ELR (cell line): Measurements from ENCODE around the gene SAPCD1.

ENCODE experiments used
- DNase-seq: peaks from one replicate; pipeline ENCODE4 v3.0.0-alpha.2; 2015; ENCODE audit warnings: low read depth

Gene SAPCD1

GRCh38 chr6:31762356-31762755 is at the start of gene SAPCD1:
Gene SAPCD1 (plus strand): TSS chr6:31762656. CDS start chr6:31763055, 399 bp downstream.
- DNase-seq, result no peak

- DNase-seq, result no peak
Observed at GRCh38 chr6:31713465-31713864, 49.0 kb upstream of the SAPCD1 start.

- DNase-seq, result no peak
Observed at GRCh38 chr6:31713991-31714684, 48.3 kb upstream of the SAPCD1 start.

- no peak for DNase-seq
Observed at GRCh38 chr6:31715022-31715958, 47.2 kb upstream of the SAPCD1 start, which contains the start of gene LY6G6D. Gene LY6G6D (plus strand): TSS chr6:31715348. CDS start chr6:31715356, 8 bp downstream.

GRCh38 chr6:31717499-31718222 is 44.8 kb upstream of the SAPCD1 start:
- DNase-seq, result no peak

- no peak for DNase-seq
Observed at GRCh38 chr6:31718265-31718664, 44.2 kb upstream of the SAPCD1 start.

GRCh38 chr6:31719001-31719400 is 43.5 kb upstream of the SAPCD1 start:
- DNase-seq, result no peak

GRCh38 chr6:31720196-31720770 is 42.2 kb upstream of the SAPCD1 start:
- no peak for DNase-seq

- DNase-seq, result no peak
Observed at GRCh38 chr6:31721351-31722020, 41.0 kb upstream of the SAPCD1 start, which contains the start of gene LY6G6C. Gene LY6G6C (minus strand): TSS chr6:31721746. CDS start chr6:31721679, 67 bp downstream.

- no peak for DNase-seq
Observed at GRCh38 chr6:31722173-31722572, 40.3 kb upstream of the SAPCD1 start.

GRCh38 chr6:31723245-31723979 is 39.0 kb upstream of the SAPCD1 start, which contains the start of gene MPIG6B:
Gene MPIG6B (plus strand): TSS chr6:31723373. CDS start chr6:31723384, 11 bp downstream.
- no peak for DNase-seq

- no peak for DNase-seq
Observed at GRCh38 chr6:31723980-31724691, 38.3 kb upstream of the SAPCD1 start.

GRCh38 chr6:31725502-31726350 is 36.7 kb upstream of the SAPCD1 start:
- DNase-seq, result no peak

- DNase-seq, result no peak
Observed at GRCh38 chr6:31727034-31727716, 35.3 kb upstream of the SAPCD1 start.

GRCh38 chr6:31727717-31728671 is 34.5 kb upstream of the SAPCD1 start:
- DNase-seq, result no peak

GRCh38 chr6:31728767-31729514 is 33.5 kb upstream of the SAPCD1 start, which contains the start of gene DDAH2:
Gene DDAH2 (minus strand): TSS chr6:31729299. CDS start chr6:31729161, 138 bp downstream.
- DNase-seq, result no peak
